Pons (tissue), 1 donor: Measurements from ENCODE around the gene PWP1.
"Not testable (repeated sequence)": the region's sequence is repeated elsewhere in the genome, so short reads cannot be mapped to it uniquely, and the experiment has no call there.

ENCODE experiments used
- DNase-seq: peaks from one replicate; pipeline ENCODE4 v3.0.0-alpha.2; 2016; ENCODE audit warnings: low spot score

PWP1 gene

GRCh38 chr12:107668320-107669098 lies 17.1 kb upstream of the PWP1 start:
- DNase-seq = no peak

GRCh38 chr12:107669946-107670345 lies 15.7 kb upstream of the PWP1 start:
- no peak for DNase-seq

DNA sequence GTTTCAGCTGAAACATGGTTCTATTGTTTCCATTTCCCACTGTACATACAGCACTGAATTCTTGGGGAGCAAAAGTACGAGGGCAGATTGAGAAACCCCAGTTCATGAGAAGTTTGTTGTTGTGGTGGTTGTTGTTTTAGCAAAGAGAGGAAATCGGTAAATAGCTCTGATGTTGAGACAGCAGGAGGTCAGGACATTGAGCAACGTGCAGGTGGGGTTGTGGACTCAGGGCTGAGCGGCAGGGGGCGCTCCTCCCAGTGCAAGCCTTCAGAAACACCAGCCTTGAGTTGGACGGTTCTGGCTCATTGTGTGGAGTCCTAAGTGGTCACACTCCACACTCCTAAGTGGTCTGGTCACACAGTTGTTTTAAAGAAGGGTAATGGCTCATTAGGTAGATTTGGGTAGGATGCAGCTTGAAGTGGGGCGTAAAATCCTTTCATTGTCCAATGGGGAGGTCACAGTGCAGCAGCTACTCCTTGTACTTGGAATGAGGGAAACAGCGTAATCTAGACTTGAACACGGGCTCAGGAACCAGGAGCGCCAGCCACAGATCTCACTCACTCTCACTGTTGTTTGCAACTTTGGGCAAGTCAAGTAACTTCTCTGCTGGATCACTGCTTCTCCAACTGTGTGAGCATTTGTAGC lies 14.5 kb upstream of the PWP1 start:
- DNase-seq = no peak

GRCh38 chr12:107677671-107678070 lies 7.9 kb upstream of the PWP1 start:
- DNase-seq = no peak

GRCh38 chr12:107679336-107679735 lies 6.3 kb upstream of the PWP1 start:
- no peak for DNase-seq

GRCh38 chr12:107681455-107681835 lies 4.2 kb upstream of the PWP1 start:
- no peak for DNase-seq

GRCh38 chr12:107681836-107682820 lies 3.5 kb upstream of the PWP1 start:
- DNase-seq = no peak

DNA sequence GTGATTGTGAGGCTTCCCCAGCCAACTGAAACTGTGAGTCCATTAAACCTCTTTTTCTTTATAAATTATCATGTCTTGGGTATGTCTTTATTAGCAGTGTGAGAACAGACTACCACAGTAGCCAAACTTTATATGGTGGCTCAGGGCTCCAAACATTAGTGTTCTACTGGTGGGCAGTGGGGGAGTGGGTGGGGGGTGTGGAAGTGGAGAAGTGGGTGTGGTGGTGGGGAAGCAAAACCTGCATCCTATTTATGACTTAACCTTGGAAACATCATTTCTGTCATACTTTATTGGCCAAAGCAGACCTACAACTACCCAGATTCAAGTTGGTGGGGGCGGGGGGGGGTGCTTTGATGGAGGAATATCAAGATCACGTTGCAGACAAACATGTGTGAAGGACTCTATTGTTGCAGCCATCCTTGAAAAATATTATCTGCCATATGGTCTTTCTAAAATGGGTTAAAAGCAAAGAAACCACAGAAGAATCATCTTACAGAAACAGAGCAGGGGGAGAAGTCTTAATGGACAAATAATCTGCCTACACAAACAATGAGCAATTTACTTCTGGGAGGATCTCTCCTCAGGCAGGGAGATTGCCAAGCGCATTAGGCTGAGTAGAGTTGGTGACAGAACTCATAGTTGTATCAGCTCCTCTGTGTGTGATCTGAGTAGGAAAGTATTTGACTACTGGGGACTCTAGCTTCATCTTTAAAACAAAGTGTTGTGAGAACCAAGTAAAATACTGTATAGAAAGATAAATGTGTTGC lies 1.4 kb upstream of the PWP1 start:
- DNase-seq = no peak

GRCh38 chr12:107684990-107685359 lies 624 bp upstream of the PWP1 start:
- DNase-seq = no peak

- peak; percentile 7 for DNase-seq
Measured at GRCh38 chr12:107695772-107696171, 10.2 kb downstream of the PWP1 start.

- no peak for DNase-seq
Measured at GRCh38 chr12:107702106-107702505, 16.5 kb downstream of the PWP1 start.

- no peak for DNase-seq
Measured at GRCh38 chr12:107704041-107704440, 18.4 kb downstream of the PWP1 start.

- DNase-seq = not testable (repeated sequence)
Measured at GRCh38 chr12:107705522-107705921, 19.9 kb downstream of the PWP1 start.

DNA sequence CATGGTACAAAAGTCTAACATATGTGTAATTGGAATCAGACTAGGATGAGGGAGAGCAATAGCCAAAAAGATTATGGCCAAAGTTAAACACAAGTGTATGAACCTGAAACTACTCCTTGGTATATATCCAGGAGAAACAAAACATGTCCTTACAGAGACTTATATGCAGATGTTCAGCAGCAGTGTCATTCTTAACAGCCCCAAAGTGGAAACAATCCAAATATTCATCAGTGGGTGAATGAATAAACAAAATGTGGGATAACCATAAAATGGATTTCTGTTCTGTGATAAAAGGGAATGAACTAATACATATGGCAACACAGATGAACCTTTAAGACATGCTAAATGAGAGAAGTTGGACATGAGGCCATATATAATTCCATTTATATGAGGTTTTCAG lies 30.2 kb downstream of the PWP1 start:
- no peak for DNase-seq

DNA sequence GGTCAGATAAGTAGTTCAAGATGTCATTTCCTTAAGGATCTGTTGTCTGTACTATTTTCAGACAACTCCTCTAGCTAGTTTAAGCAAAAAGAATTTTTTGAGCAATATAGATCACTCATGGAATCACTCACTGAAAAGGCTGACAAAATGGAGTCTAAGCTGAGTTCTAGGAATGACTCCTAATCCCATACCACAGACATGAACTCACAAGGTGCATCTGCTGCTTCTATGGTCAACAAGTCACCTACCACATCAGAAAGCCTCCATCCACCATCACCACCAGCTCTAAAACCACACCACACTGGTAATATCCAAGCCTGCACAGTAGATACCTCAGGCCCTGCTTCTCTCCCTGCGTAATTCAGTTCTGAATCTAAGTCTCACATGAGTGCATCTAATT lies 33.0 kb downstream of the PWP1 start:
- DNase-seq = no peak

GRCh38 chr12:107727327-107727726 lies 41.7 kb downstream of the PWP1 start:
- not testable (repeated sequence) for DNase-seq

- not testable (repeated sequence) for DNase-seq
Measured at GRCh38 chr12:107727742-107728141, 42.1 kb downstream of the PWP1 start.

DNA sequence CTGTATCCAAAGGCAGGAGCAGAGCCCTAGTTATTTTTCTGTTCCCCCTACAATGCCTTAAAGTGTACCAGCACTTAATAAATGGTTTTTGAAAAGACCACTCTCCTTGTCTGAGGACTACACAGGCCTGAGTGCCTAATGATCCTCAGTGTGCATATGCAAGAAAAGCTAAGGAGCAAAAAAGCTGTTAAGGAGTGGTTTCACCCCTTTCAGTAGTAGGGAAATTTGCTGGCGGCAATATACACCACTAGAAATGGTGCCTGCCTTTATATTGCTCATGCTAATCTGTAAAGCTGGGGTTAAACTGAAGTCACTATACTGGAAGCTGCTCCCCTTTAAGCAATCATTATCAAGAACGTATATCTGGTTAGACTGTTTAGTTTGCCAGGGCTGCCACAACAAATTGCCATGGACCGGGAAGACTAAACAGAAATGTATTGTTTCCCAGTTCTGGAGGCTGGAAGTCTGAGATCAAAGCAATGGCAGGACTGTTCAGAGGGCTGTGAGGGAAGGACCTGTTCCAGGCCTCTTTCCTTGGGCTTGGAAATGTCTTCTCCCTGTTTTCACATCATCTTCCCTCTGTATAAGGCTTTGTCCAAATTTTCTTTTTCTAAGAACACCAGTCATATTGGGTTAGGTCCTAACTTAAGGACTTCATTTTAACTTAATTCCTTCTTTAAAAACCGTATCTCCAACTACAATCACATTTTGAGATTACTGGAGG lies 45.2 kb downstream of the PWP1 start:
- peak; percentile 45 for DNase-seq

- no peak for DNase-seq
Measured at GRCh38 chr12:107731366-107731765, 45.8 kb downstream of the PWP1 start.

DNA sequence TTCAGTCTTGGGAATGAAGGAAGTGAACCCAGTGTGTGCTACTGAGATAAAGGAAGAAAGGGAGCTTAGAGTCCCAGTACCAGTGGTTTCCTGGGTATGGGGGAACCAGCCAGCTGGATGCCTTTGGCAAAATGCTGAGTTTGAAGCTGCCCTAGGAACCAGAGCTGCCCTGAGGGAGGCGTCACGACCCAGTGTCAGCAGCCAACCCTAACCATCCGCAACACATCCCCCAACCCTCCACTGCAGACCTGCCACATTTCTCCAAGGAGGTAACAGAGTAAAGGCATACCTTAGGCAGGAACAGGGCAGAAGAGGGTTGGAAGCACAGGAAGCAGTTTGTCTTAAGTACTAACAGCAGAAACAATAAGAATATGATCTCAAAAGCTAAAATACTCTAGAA lies 46.8 kb downstream of the PWP1 start:
- no peak for DNase-seq

DNA sequence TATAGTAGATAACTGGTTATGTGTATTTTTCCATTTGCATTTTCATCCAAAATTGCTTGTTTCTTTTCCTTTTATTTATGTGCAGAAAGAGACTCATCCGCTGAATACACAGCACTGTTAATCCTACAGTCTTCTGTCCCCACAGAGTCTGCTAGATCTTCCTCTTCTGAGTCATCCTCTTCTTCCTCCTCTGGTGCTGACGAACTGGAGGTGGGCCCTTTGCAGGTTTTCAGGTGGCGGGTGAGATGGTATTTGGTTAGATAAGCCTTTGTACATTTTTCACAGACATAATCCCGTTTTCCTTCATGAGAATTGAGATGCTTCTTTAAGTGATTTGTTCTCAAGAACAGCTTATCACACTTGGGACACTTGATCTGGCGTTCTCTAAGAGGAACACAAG lies 48.5 kb downstream of the PWP1 start:
- DNase-seq = no peak
